Liver (tissue), 9 donors: Measurements from ENCODE around the gene RGR. TPM values are rescaled to one million over a fixed set of nuclear protein-coding genes. Genes with fewer than 3 reads are reported as not detected.
"Not testable (repeated sequence)": the region's sequence is repeated elsewhere in the genome, so short reads cannot be mapped to it uniquely, and the experiment has no call there.

Experiments used
- DNase-seq: peaks from one replicate; pipeline ENCODE4 v3.0.0-alpha.2; 2017; ENCODE audit warnings: low spot score
- H3K27ac ChIP-seq, 2 donors: one replicate each; pipeline ENCODE4 v1.7.0; 2013; ENCODE audit warnings: inconsistent platforms in 2 of 2, low read length in 2 of 2, control low read depth in 1 of 2, low read depth in 1 of 2, mild to moderate bottlenecking in 1 of 2
- H3K27me3 ChIP-seq, 4 donors: one replicate each; pipeline versions ENCODE4 v1.6.1 to v1.7.0; 2013; ENCODE audit warnings: low read length in 3 of 4, inconsistent platforms in 1 of 4, mild to moderate bottlenecking in 1 of 4, moderate library complexity in 1 of 4; ENCODE audit not compliant: control insufficient read depth in 4 of 4, insufficient read depth in 4 of 4
- H3K36me3 ChIP-seq, 4 donors: one replicate each; pipeline versions ENCODE4 v1.6.1 to v1.7.0; 2013; ENCODE audit warnings: low read length in 3 of 4, mild to moderate bottlenecking in 3 of 4, low read depth in 1 of 4, moderate library complexity in 1 of 4; ENCODE audit not compliant: control insufficient read depth in 4 of 4, insufficient read depth in 3 of 4
- H3K4me1 ChIP-seq, 4 donors: one replicate each; pipeline versions ENCODE4 v1.6.1 to v1.7.0; 2013; ENCODE audit warnings: low read length in 3 of 4, mild to moderate bottlenecking in 3 of 4, moderate library complexity in 1 of 4; ENCODE audit not compliant: control insufficient read depth in 4 of 4, insufficient read depth in 4 of 4
- H3K4me3 ChIP-seq, 3 donors: one replicate each; pipeline versions ENCODE4 v1.6.1 to v1.7.0; 2013; ENCODE audit warnings: low read length in 3 of 3, control low read depth in 1 of 3, low read depth in 1 of 3, mild to moderate bottlenecking in 1 of 3
- H3K9ac ChIP-seq, 2 donors: one replicate each; pipeline ENCODE4 v1.7.0; 2013; ENCODE audit warnings: low read length in 2 of 2, mild to moderate bottlenecking in 2 of 2, moderate library complexity in 2 of 2, control low read depth in 1 of 2, low read depth in 1 of 2
- H3K9me3 ChIP-seq, 4 donors: one replicate each; pipeline versions ENCODE4 v1.6.1 to v1.7.0; 2013; ENCODE audit warnings: low read length in 3 of 4; ENCODE audit not compliant: control insufficient read depth in 4 of 4
- ATF3 ChIP-seq: IDR thresholded peaks from 2 replicates; pipeline ENCODE4 v1.6.1; 2016; ENCODE audit warnings: antibody characterized with exemption
- CTCF ChIP-seq: fragments of 150-350 bp; IDR thresholded peaks from 2 replicates; pipeline ENCODE4 v1.5.1; 2017; ENCODE audit warnings: improper control_type of control experiment, low read depth, low read length; ENCODE audit not compliant: missing input control
- EGR1 ChIP-seq, 2 donors: IDR thresholded peaks; 2 replicates each; pipeline ENCODE4 v1.6.1; 2016 to 2018; ENCODE audit warnings: antibody characterized with exemption in 2 of 2, low read depth in 2 of 2
- FOXA1 ChIP-seq: IDR thresholded peaks from 2 replicates; pipeline ENCODE4 v1.6.1; 2016; ENCODE audit warnings: antibody characterized with exemption
- FOXA2 ChIP-seq: IDR thresholded peaks from 2 replicates; pipeline ENCODE4 v1.6.1; 2016; ENCODE audit warnings: antibody characterized with exemption
- HNF4A ChIP-seq, 2 donors: conservative IDR thresholded peaks; 2 replicates each; pipeline ENCODE4 v1.6.1; 2016; ENCODE audit warnings: antibody characterized with exemption in 2 of 2, mild to moderate bottlenecking in 2 of 2
- HNF4G ChIP-seq: IDR thresholded peaks from 2 replicates; pipeline ENCODE4 v1.6.1; 2016; ENCODE audit warnings: antibody characterized with exemption
- JUND ChIP-seq, 2 donors: IDR thresholded peaks; 2 replicates each; pipeline ENCODE4 v1.6.1; 2016; ENCODE audit warnings: antibody characterized with exemption in 2 of 2
- MAX ChIP-seq: IDR thresholded peaks from 2 replicates; pipeline ENCODE4 v1.6.1; 2016; ENCODE audit warnings: antibody characterized with exemption
- NR2F2 ChIP-seq: IDR thresholded peaks from 2 replicates; pipeline ENCODE4 v1.6.1; 2016; ENCODE audit warnings: antibody characterized with exemption
- RXRA ChIP-seq, 2 donors: IDR thresholded peaks; 2 replicates each; pipeline ENCODE4 v1.6.1; 2017 to 2018; ENCODE audit warnings: antibody characterized with exemption in 2 of 2, mild to moderate bottlenecking in 1 of 2
- SP1 ChIP-seq: IDR thresholded peaks from 2 replicates; pipeline ENCODE4 v1.6.1; 2018; ENCODE audit warnings: antibody characterized with exemption, mild to moderate bottlenecking
- TAF1 ChIP-seq: conservative IDR thresholded peaks from 2 replicates; pipeline ENCODE4 v1.6.1; 2016; ENCODE audit warnings: antibody characterized with exemption, mild to moderate bottlenecking
- YY1 ChIP-seq: IDR thresholded peaks from 2 replicates; pipeline ENCODE4 v1.6.1; 2016; ENCODE audit warnings: antibody characterized with exemption, mild to moderate bottlenecking
- WGBS: extraction: QIAGEN DNeasy Blood & Tissue Kit; methylation state at CpG from one replicate; pipeline ENCODE4 v1.1.7; 2013; 5-methylcytosine and 5-hydroxymethylcytosine counted together
- polyA plus RNA-seq, 2 donors: library from polyadenylated mRNA; stranded (reverse) in 1 of 2; unstranded in 1 of 2; fragments of 200-250 nt in 1 of 2; fragments of >200 nt in 1 of 2; fragmentation: Nextera tagmentation in 1 of 2; extraction: Ambion mirVana in 1 of 2; gene quantifications; one replicate each; pipeline versions ENCODE4 v1.2.1 to v1.2.3, GENCODE V29; 2013 to 2015
- total RNA-seq, 2 donors: library from RNA; depleted of rRNA; stranded (reverse); fragments of >200 nt; gene quantifications; one replicate each; pipeline ENCODE4 v1.2.3, GENCODE V29; 2014
- donor health status: healthy.
- donor health status: healthy.
- donor health status: healthy.
- donor health status: healthy.
- donor health status: healthy.

Gene RGR
- total and polyA plus RNA-seq, 4 donors: not detected

- not testable (repeated sequence) for H3K36me3 ChIP-seq, H3K27me3 ChIP-seq, H3K9ac ChIP-seq, H3K27ac ChIP-seq, H3K4me3 ChIP-seq, DNase-seq, H3K9me3 ChIP-seq, H3K4me1 ChIP-seq
- 73% methylated on average over 29 of the region's 31 CpGs for WGBS
Observed at GRCh38 chr10:84279876-84280475, 35.1 kb downstream of the RGR start.

GRCh38 chr10:84286695-84287094, 41.8 kb downstream of the RGR start:
- Histone ChIP-seq H3K4me1 (no peaks in the 10 kb centered on the region), H3K27me3 (no peaks in the 10 kb centered on the region), H3K9ac (no peak overlapping the region), H3K36me3 (no peaks in the 10 kb centered on the region), H3K27ac (no peak overlapping the region), H3K4me3 (no peak overlapping the region), H3K9me3 (no peaks in the 10 kb centered on the region)
- TF ChIP-seq JUND (IDR thresholded peaks at IDR 0.05) (no peak), CTCF (no peak), YY1 (no peak), EGR1 (IDR thresholded peaks at IDR 0.05; ENCODE audit: low read depth in 2 of 2) (no peak), MAX (no peak), TAF1 (no peak), ATF3 (no peak), FOXA1 (no peak), RXRA (IDR thresholded peaks at IDR 0.05) (no peak), HNF4G (no peak), FOXA2 (no peak), HNF4A (conservative IDR thresholded peaks at IDR 0.05) (no peak)
- DNase-seq: no peak

GRCh38 chr10:84288151-84288550, 43.3 kb downstream of the RGR start:
- Histone ChIP-seq H3K4me3 (no peak overlapping the region), H3K27me3 (no peaks in the 10 kb centered on the region), H3K27ac (no peak overlapping the region), H3K9me3 (no peaks in the 10 kb centered on the region), H3K4me1 (no peaks in the 10 kb centered on the region), H3K9ac (no peak overlapping the region), H3K36me3 (no peaks in the 10 kb centered on the region)
- 92% methylated on average over 1 of the region's 1 CpG for WGBS
- TF ChIP-seq SP1: no peak
- TF ChIP-seq FOXA1: no peak
- no peak for TF ChIP-seq HNF4G
- TF ChIP-seq HNF4A (conservative IDR thresholded peaks at IDR 0.05): no peak
- no peak for TF ChIP-seq NR2F2
- no peak for TF ChIP-seq YY1
- DNase-seq: no peak
